ENCODE data around the gene MAN2C1.
"Not testable (repeated sequence)": the region's sequence is repeated elsewhere in the genome, so short reads cannot be mapped to it uniquely, and the experiment has no call there.

MAN2C1 gene

GRCh38 chr15:75356517-75356916, 11.9 kb downstream of the MAN2C1 start:
- DNase-seq (ENCODE audit: insufficient read length, low spot score) (no peak), FAIRE-seq (no peak)
- TF ChIP-seq POLR2A (IDR thresholded peaks at IDR 0.05; ENCODE audit: low read depth, low read length): no peak

GRCh38 chr15:75356006-75356405, 12.4 kb downstream of the MAN2C1 start:
- no peak for FAIRE-seq
- DNase-seq (ENCODE audit: insufficient read length, low spot score): no peak
- no peak for TF ChIP-seq POLR2A (IDR thresholded peaks at IDR 0.05; ENCODE audit: low read depth, low read length)

- TF ChIP-seq POLR2A (IDR thresholded peaks at IDR 0.05; ENCODE audit: low read depth, low read length): no peak
- no peak for DNase-seq (ENCODE audit: insufficient read length, low spot score)
- no peak for FAIRE-seq
Observed at GRCh38 chr15:75355369-75355768, 13.0 kb downstream of the MAN2C1 start.

GRCh38 chr15:75354454-75354853, 14.0 kb downstream of the MAN2C1 start:
- DNase-seq (ENCODE audit: insufficient read length, low spot score) (no peak), FAIRE-seq (no peak)
- TF ChIP-seq POLR2A (IDR thresholded peaks at IDR 0.05; ENCODE audit: low read depth, low read length): no peak

- TF ChIP-seq POLR2A (IDR thresholded peaks at IDR 0.05; ENCODE audit: low read depth, low read length): no peak
- no peak for DNase-seq (ENCODE audit: insufficient read length, low spot score)
- FAIRE-seq: no peak
Observed at GRCh38 chr15:75353604-75354003, 14.8 kb downstream of the MAN2C1 start.

- no peak for TF ChIP-seq POLR2A (IDR thresholded peaks at IDR 0.05; ENCODE audit: low read depth, low read length)
- FAIRE-seq (no peak), DNase-seq (ENCODE audit: insufficient read length, low spot score) (no peak)
Observed at GRCh38 chr15:75352186-75353080, 16.0 kb downstream of the MAN2C1 start.

GRCh38 chr15:75350601-75351361, 17.6 kb downstream of the MAN2C1 start:
- FAIRE-seq: no peak
- no peak for TF ChIP-seq POLR2A (IDR thresholded peaks at IDR 0.05; ENCODE audit: low read depth, low read length)

GRCh38 chr15:75349851-75350588, 18.4 kb downstream of the MAN2C1 start:
- FAIRE-seq: no peak
- TF ChIP-seq POLR2A (IDR thresholded peaks at IDR 0.05; ENCODE audit: low read depth, low read length): no peak

More at GRCh38 chr15:75350601-75351361, 17.6 kb downstream of the MAN2C1 start:
- DNase-seq (ENCODE audit: insufficient read length, low spot score): no peak

GRCh38 chr15:75349351-75349669, 19.1 kb downstream of the MAN2C1 start:
- not testable (repeated sequence) for DNase-seq (ENCODE audit: insufficient read length, low spot score); FAIRE-seq

More at GRCh38 chr15:75349851-75350588, 18.4 kb downstream of the MAN2C1 start:
- DNase-seq (ENCODE audit: insufficient read length, low spot score): no peak

GRCh38 chr15:75348562-75349350, 19.7 kb downstream of the MAN2C1 start:
- TF ChIP-seq POLR2A (IDR thresholded peaks at IDR 0.05; ENCODE audit: low read depth, low read length): no peak
- FAIRE-seq: no peak
- DNase-seq (ENCODE audit: insufficient read length, low spot score): no peak

GRCh38 chr15:75348034-75348561, 20.3 kb downstream of the MAN2C1 start:
- DNase-seq (ENCODE audit: insufficient read length, low spot score) (no peak), FAIRE-seq (no peak)
- TF ChIP-seq POLR2A (IDR thresholded peaks at IDR 0.05; ENCODE audit: low read depth, low read length): no peak; the same call in 1 of the 2 replicates

GRCh38 chr15:75347222-75348033, 21.0 kb downstream of the MAN2C1 start:
- FAIRE-seq (no peak), DNase-seq (ENCODE audit: insufficient read length, low spot score) (no peak)
- TF ChIP-seq POLR2A (IDR thresholded peaks at IDR 0.05; ENCODE audit: low read depth, low read length): no peak

Data from H54 (cell line).